Ascending aorta (tissue), 1 donor: ENCODE results near the gene KLHL9. TPM values are rescaled to one million over a fixed set of nuclear protein-coding genes. Genes with fewer than 3 reads are reported as not detected.

Experiments
- total RNA-seq: library from RNA; depleted of rRNA; stranded (reverse); fragments of >200 nt; gene quantifications from one replicate; pipeline ENCODE4 v1.1.0, GENCODE V29; 2016

KLHL9 gene
- total RNA-seq, 1 donor from 2014 or later = 6.4 TPM

Other genes with a start within 250 kb of the KLHL9 start
- not detected for gene IFNW1, start 193.6 kb downstream of the KLHL9 start, total RNA-seq
- not detected for gene IFNA21, start 168.7 kb downstream of the KLHL9 start, total RNA-seq
- gene IFNA4, start 147.8 kb downstream of the KLHL9 start, total RNA-seq = not detected
- gene IFNA7, start 133.2 kb downstream of the KLHL9 start, total RNA-seq = not detected
- gene IFNA10, start 128.3 kb downstream of the KLHL9 start, total RNA-seq = not detected
- not detected for gene IFNA16, start 118.1 kb downstream of the KLHL9 start, total RNA-seq
- not detected for gene IFNA17, start 107.2 kb downstream of the KLHL9 start, total RNA-seq
- not detected for gene IFNA14, start 95.4 kb downstream of the KLHL9 start, total RNA-seq
- 4.0 TPM for gene IFNA5, start 30.1 kb downstream of the KLHL9 start, total RNA-seq
- gene IFNA6, start 15.5 kb upstream of the KLHL9 start, total RNA-seq = not detected
- gene IFNA13, start 32.7 kb upstream of the KLHL9 start, total RNA-seq = not detected
- gene IFNA2, start 50.0 kb upstream of the KLHL9 start, total RNA-seq = not detected
- not detected for gene IFNA8, start 73.7 kb upstream of the KLHL9 start, total RNA-seq
- gene IFNA1, start 105.0 kb upstream of the KLHL9 start, total RNA-seq = not detected
- not detected for gene IFNE, start 146.9 kb upstream of the KLHL9 start, total RNA-seq